Astrocyte (in vitro differentiated cells and primary cell): Measurements from ENCODE around the gene TOMM5.

Source experiments
- EZH2 ChIP-seq: IDR thresholded peaks from 2 replicates; pipeline ENCODE4 v1.6.1; 2012; ENCODE audit warnings: mild to moderate bottlenecking, low read length, inconsistent platforms; ENCODE audit not compliant: insufficient read depth
- TF ChIP-seq, protein P1 (sequence below): IDR thresholded peaks from 2 replicates; pipeline ENCODE4 v1.5.1; 2011; ENCODE audit warnings: low read depth, mild to moderate bottlenecking, inconsistent platforms, low read length, moderate library complexity; ENCODE audit not compliant: insufficient read depth

DNA sequence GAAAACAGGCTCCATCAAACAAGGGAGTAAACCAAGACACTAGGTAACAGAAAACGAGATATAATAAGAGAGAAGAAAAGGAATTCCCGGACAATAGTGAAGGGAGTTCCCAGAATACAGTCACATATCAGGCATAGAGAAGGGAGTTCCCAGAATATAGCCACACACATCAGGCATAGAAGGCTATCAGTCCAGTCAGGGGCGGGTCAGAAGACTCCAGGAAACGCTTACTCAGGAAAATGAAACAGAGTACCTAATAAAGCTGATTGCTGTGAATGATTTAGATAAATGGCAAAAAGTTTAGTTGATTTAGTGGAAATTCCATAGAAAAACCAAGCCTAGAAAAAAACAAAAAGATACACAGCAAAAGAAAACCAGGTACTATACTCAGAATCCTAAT is 4.9 kb downstream of the TOMM5 start:
- TF ChIP-seq, protein P1, sequence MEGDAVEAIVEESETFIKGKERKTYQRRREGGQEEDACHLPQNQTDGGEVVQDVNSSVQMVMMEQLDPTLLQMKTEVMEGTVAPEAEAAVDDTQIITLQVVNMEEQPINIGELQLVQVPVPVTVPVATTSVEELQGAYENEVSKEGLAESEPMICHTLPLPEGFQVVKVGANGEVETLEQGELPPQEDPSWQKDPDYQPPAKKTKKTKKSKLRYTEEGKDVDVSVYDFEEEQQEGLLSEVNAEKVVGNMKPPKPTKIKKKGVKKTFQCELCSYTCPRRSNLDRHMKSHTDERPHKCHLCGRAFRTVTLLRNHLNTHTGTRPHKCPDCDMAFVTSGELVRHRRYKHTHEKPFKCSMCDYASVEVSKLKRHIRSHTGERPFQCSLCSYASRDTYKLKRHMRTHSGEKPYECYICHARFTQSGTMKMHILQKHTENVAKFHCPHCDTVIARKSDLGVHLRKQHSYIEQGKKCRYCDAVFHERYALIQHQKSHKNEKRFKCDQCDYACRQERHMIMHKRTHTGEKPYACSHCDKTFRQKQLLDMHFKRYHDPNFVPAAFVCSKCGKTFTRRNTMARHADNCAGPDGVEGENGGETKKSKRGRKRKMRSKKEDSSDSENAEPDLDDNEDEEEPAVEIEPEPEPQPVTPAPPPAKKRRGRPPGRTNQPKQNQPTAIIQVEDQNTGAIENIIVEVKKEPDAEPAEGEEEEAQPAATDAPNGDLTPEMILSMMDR, result no peak
- no peak for TF ChIP-seq EZH2
